GM19455 (cell line): ENCODE data around the gene NRG2.

Experiments
- ATAC-seq: cut with Tn5 transposase; IDR thresholded peaks from one replicate; pipeline ENCODE4 v1.9.1; 2021; ENCODE audit not compliant: unreplicated experiment

Gene NRG2

GRCh38 chr5:139885172-139885856 lies 157.8 kb downstream of the NRG2 start:
- ATAC-seq = no peak

GRCh38 chr5:139884734-139885133 lies 158.4 kb downstream of the NRG2 start:
- no peak for ATAC-seq

DNA sequence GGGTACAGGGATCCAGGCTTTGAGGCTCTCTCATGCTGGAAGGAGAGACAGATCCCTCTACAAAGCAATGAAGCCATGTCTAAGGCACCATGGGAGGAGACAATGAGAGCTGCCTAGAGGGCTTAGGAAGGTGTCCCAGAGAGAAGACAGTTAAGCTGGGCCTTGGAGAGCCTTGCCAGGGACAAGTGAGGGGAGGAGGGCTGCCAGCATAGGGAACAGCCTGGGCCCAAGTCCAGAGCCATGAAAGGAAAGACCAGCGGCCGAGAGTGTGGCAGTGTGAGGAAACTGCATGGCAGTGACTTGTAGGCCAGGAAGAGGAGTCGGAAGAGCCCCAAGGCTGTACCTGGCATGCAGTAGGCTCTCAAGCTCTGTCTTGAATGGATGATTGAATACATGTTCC lies 159.0 kb downstream of the NRG2 start:
- ATAC-seq = no peak

- no peak for ATAC-seq
These were observed 160.0 kb downstream of the NRG2 start for GRCh38 chr5:139882961-139883539.

- ATAC-seq = no peak
These were observed 160.8 kb downstream of the NRG2 start for GRCh38 chr5:139882316-139882715.

GRCh38 chr5:139881143-139881733 lies 161.9 kb downstream of the NRG2 start:
- ATAC-seq = no peak

DNA sequence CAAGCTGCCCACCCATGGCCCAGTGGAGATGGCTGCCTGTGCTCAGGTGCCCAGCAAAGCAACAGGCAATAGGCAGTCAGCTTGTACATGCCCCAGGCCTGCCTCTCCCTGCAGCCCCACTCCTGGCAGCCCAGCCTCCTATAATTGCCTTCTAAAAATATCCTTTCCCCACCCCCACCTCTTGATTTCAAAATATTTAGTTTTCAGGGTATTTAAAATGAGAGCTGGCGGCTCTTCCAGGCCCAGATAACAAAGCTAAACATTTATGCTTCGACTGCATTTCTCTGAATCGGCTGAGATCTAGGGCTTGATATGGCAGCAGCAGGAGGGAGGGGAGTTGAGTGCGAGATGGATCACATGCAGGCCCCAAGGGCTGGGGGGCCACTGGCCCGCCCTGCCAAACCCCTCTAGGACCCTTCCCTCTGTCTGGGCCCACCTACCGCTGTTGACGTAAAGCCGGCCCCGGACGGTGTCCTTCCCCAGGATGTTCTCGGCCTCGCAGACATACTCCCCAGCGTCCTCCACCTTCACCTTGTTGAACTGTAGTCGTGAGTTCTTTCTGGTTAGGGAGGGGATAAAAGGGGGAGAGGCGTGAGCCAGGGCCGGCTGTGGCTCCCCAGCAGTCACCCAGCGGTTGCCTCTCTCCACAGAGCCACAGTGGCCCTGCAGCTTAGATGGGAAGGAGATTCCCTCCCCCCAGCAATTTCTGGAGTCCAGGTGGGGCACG lies 162.5 kb downstream of the NRG2 start:
- no peak for ATAC-seq

GRCh38 chr5:139878093-139878492 lies 165.0 kb downstream of the NRG2 start:
- no peak for ATAC-seq

- no peak for ATAC-seq
These were observed 165.9 kb downstream of the NRG2 start for GRCh38 chr5:139877129-139877597.

DNA sequence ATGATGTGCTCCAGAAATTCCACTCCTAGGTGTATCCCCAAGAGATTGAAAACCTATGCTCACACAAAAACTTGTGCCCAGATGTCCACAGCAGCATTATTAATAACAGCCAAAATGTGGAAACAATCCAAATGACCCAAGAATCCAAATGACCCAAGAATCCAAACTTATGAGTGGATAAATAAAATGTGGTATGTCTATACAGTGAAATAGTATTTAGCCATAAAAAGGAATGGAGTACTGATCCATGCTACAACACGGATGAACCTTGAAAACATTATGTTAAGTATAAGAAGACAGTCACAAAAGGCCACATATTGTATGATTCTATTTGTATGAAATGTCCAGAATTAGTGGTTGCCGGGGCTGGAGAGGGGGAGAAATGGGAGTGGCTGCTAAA lies 167.1 kb downstream of the NRG2 start:
- ATAC-seq = no peak

DNA sequence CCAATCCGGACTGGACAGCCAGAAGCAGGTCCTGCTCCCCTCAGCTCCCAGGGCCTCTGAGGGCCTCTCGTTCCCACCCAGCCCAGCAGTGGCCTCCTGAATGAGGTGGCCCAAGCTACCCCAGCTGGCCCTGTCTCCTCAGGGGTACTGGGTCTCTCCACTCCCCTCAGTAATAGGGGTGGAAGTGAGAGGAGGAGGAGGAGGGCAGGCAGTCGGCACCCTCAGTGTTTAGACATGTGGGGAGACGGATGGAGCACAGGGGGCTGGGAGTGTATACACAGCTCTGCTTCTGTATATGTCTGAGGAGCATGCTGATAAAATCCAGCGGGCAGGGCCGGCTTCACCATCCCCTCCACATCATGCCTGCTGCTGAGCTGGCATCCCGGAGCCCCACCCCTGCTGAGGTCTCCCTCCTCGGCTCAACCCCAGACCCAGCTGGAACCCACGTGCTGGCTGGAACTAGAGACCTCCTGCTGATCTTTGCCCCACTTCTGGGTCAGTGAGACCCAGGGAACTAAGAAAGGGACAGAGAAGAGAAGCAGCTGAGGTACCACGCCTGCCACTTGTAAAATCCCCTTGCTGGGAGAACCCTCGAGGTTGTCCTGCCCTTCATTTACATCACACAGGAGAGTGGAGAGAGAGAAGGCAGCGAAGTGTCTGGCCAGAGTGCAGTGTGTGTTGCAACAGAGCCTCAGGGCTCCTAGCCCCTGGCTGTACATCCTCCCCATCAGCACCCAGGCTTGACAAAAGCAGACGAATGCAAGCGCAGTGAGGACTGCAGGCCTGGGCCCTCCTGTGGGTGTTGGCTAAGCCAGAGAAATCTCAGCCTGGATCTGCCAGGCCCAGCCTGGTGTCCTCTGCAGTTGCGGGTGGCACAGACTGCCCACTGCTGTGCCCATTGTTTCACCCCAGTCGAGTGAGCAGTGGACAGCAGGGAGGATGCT lies 170.0 kb downstream of the NRG2 start:
- no peak for ATAC-seq

- no peak for ATAC-seq
These were observed 170.9 kb downstream of the NRG2 start for GRCh38 chr5:139872052-139872766.

- ATAC-seq = no peak
These were observed 171.5 kb downstream of the NRG2 start for GRCh38 chr5:139871614-139872013.

DNA sequence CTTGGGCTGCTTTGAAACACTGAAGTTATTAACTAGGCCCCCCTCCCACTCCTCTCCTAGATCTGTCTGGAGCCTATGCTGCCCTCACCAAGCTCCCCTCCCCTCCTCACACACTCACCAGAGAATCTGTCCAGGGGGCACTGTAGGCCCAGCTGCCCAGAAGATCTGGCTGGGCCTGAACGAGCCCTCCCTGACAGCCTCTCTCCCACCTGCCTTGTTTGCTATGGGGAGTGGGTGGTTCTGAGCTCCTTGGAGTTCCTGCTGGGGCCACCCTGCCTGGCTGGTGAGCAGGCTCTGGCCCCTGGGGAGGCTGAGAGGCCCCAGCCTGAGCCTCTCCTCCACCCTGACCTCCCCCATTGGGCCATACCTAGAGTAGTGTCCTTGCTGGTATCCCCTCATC lies 172.4 kb downstream of the NRG2 start:
- ATAC-seq = no peak

DNA sequence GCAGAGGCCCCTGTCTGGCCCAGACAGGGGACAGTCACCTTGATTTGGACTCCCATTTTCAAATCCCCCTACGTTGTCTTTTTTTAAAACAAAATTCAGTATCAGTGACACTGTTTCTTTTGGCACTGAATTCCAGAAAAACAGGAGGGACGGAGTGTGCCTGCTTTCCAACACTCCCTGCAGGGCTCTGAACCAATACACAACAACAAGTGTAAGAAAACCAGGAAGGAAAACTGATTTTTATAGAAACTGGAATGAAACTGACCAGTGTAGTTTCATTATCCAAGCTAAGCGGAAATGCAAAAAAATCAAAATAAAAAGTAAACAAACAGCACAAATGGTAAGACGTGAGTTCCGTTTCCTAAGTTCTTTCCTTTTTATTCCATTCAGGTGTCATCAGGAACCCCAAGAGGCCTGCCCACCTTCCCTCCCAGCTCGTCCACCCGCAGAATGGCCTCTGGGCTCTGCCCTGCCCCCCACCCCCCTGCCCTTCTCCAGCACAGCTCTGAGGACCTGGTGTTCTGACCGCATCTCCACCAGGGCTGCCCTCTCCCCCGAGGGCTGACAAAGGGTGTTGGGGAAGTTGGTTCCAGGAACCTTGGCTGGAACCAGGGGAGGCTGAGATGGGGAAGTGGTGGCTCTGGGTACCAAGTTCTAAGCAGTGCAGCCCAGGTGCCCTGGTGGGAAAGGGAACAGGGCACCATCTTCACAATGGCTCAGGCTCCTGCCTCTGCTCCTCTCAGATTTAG lies 173.9 kb downstream of the NRG2 start:
- no peak for ATAC-seq

- no peak for ATAC-seq
These were observed 175.5 kb downstream of the NRG2 start for GRCh38 chr5:139867581-139867980.

DNA sequence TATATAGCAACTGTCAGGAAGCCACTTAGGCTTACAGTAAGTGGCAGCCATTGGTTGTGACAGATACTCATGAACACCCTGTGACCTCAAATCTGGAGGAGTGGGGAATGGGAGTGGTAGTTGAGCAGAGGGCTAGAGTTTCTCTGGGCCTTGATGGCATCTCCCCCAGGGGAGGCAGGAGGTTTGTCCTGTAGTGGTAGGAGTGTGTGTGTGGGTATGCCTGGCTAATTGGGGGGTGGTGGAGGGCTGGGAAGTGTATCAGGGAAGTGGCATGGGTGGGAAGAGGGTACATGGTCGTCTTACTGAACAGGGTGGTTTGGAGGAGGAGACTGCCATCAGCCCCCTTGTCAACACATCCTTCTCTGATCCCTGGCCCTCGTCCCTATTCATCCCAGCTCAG lies 176.0 kb downstream of the NRG2 start:
- ATAC-seq = no peak

DNA sequence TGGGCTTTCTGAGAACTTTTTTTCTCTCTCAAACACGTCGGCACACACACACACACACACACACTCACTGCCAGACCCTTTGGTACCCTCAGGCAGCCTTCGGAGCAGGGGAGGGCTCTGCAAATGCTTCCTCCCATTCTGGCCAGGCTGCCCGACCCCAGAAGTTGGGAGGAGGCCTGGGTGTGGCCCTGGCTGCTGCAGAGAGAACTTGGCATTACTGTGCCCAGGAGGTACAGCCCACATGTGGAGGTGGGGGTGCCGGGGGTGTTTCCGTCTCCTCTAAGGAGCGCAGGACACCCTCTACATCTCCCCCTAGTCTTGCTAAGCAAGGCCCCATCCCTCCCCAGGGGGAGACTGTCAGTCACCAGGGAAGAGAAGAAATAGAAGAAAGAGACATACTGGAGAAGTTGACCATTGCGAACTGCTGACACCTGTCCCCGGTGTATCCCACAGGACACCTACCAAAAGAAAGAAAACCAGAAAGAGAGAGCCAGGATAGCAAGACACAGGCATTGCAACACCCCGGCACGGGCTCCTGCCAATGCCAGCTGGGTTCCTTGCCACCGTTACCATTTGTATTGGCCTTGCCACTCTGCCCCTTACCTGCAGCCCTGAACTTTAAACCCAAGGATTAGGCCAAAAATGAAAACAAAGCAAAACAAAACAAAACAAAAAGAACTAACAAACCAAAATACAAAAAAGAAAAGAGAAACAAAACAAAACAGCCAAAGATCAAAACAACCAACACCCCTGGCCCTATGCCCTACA lies 178.2 kb downstream of the NRG2 start:
- no peak for ATAC-seq
